Esophagus muscularis mucosa (tissue), 4 donors: ENCODE results near the gene CD72. TPM values are rescaled to one million over a fixed set of nuclear protein-coding genes. Genes with fewer than 3 reads are reported as not detected.
"Not testable (repeated sequence)": the region's sequence is repeated elsewhere in the genome, so short reads cannot be mapped to it uniquely, and the experiment has no call there.

Source experiments
- DNase-seq: peaks from one replicate; pipeline ENCODE4 v3.0.0-alpha.2; 2017; ENCODE audit errors: extremely low spot score
- H3K27ac ChIP-seq, 4 donors: fragments of 200-600 bp; sonication (generic); replicated peaks in 1 of 4; 1 replicate in 3 of 4; 2 replicates in 1 of 4; pipeline ENCODE4 v1.5.1; 2016 to 2019; ENCODE audit warnings: mild to moderate bottlenecking in 1 of 4
- H3K27me3 ChIP-seq, 4 donors: fragments of 200-600 bp; sonication (generic); one replicate each; pipeline versions ENCODE4 v1.5.1 to v1.6.0; 2016 to 2019
- H3K36me3 ChIP-seq, 4 donors: fragments of 200-600 bp; sonication (generic); one replicate each; pipeline ENCODE4 v1.5.1; 2016 to 2019
- H3K4me1 ChIP-seq, 4 donors: fragments of 200-600 bp; sonication (generic); one replicate each; pipeline ENCODE4 v1.5.1; 2016 to 2019
- H3K4me3 ChIP-seq, 4 donors: fragments of 200-600 bp; sonication (generic); 1 replicate in 2 of 4; 2 replicates in 2 of 4; pipeline ENCODE4 v1.5.1; 2016 to 2019; ENCODE audit warnings: mild to moderate bottlenecking in 4 of 4, moderate library complexity in 1 of 4
- H3K9me3 ChIP-seq, 4 donors: fragments of 200-600 bp; sonication (generic); 1 replicate in 3 of 4; 2 replicates in 1 of 4; pipeline ENCODE4 v1.5.1; 2016 to 2019
- EP300 ChIP-seq: sonication (generic); formaldehyde crosslinking; IDR thresholded peaks from one replicate; pipeline ENCODE4 v1.6.1; 2017; ENCODE audit warnings: antibody characterized with exemption
- POLR2A ChIP-seq: fragments of 450-650 bp; IDR thresholded peaks from one replicate; pipeline ENCODE4 v1.6.1; 2017; ENCODE audit warnings: antibody characterized with exemption, moderate library complexity, mild to moderate bottlenecking, low read depth
- POLR2AphosphoS5 ChIP-seq, 2 donors: sonication (generic); formaldehyde crosslinking; IDR thresholded peaks; one replicate each; pipeline ENCODE4 v1.6.1; 2017; ENCODE audit warnings: antibody characterized with exemption in 2 of 2
- WGBS: methylation state at CpG from one replicate; pipeline ENCODE4 v1.1.5; 2018; 5-methylcytosine and 5-hydroxymethylcytosine counted together
- intact Hi-C: fragments of 100-400 bp; cut with DNase I; formaldehyde crosslinking; loops from one replicate; pipeline ENCODE4 v1.15.1; 2023
- total RNA-seq, 4 donors: library from RNA; depleted of rRNA; stranded (reverse); fragments of >200 nt; gene quantifications; one replicate each; pipeline versions ENCODE4 v1.1.0 to v1.2.1, GENCODE V29; 2016
- TF ChIP-seq, protein P1 (sequence below), 3 experiments: fragments of 200-600 bp in 2 of 3; fragments of 450-650 bp in 1 of 3; sonication (generic) in 2 of 3; IDR thresholded peaks; one replicate each; pipeline ENCODE4 v1.5.1; 2017 to 2019; ENCODE audit warnings: antibody characterized with exemption in 3 of 3, mild to moderate bottlenecking in 2 of 3, moderate library complexity in 1 of 3

CD72 gene
- total RNA-seq, 4 donors from 2014 or later, result 1.4 to 2.2 TPM; not detected in 2

GRCh38 chr9:35579659-35580227 lies 38.5 kb downstream of the CD72 start:
- intact Hi-C loops, DNase-seq, H3K27ac ChIP-seq, H3K27me3 ChIP-seq, H3K4me1 ChIP-seq, H3K36me3 ChIP-seq, H3K4me3 ChIP-seq: not testable (repeated sequence)
- H3K9me3 ChIP-seq, result peaks cover 0 to 16% (median 7%) of the 10 kb centered on the region in 4 donors
- WGBS, result 87% methylated on average over 1 of the region's 1 CpG

DNA sequence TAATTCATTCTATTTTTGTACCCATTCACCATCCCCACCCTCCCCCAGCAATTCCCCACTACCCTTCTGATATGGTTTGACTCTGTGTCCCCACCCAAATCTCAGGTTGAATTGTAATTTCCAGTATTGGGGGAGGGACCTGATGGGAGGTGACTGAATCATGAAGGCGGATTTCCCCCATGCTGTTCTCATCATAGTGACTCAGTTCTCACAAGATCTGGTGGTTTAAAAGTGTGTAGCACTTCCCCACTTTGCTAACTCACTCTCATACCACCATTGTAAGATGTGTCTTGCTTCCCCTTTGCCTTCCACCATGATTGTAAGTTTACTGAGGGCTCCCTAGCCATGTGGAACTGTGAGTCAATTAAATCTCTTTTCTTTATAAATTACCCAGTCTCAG lies 39.1 kb downstream of the CD72 start:
- Histone ChIP-seq H3K4me1 (no peaks in the 10 kb centered on the region), H3K27me3 (no peaks in the 10 kb centered on the region), H3K9me3 (peaks cover 0 to 16% (median 7%) of the 10 kb centered on the region in 4 donors), H3K4me3 (no peak overlapping the region), H3K36me3 (no peaks in the 10 kb centered on the region), H3K27ac (no peak overlapping the region)
- 100% methylated on average over 1 of the region's 1 CpG for WGBS
- DNase-seq, result no peak
- no peak for TF ChIP-seq POLR2AphosphoS5 (IDR thresholded peaks at IDR 0.05)
- TF ChIP-seq, protein P1, sequence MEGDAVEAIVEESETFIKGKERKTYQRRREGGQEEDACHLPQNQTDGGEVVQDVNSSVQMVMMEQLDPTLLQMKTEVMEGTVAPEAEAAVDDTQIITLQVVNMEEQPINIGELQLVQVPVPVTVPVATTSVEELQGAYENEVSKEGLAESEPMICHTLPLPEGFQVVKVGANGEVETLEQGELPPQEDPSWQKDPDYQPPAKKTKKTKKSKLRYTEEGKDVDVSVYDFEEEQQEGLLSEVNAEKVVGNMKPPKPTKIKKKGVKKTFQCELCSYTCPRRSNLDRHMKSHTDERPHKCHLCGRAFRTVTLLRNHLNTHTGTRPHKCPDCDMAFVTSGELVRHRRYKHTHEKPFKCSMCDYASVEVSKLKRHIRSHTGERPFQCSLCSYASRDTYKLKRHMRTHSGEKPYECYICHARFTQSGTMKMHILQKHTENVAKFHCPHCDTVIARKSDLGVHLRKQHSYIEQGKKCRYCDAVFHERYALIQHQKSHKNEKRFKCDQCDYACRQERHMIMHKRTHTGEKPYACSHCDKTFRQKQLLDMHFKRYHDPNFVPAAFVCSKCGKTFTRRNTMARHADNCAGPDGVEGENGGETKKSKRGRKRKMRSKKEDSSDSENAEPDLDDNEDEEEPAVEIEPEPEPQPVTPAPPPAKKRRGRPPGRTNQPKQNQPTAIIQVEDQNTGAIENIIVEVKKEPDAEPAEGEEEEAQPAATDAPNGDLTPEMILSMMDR (IDR thresholded peaks at IDR 0.05), result no peak
- TF ChIP-seq POLR2A, result no peak
- no peak for TF ChIP-seq EP300
- intact Hi-C loops, result no loop called here

DNA sequence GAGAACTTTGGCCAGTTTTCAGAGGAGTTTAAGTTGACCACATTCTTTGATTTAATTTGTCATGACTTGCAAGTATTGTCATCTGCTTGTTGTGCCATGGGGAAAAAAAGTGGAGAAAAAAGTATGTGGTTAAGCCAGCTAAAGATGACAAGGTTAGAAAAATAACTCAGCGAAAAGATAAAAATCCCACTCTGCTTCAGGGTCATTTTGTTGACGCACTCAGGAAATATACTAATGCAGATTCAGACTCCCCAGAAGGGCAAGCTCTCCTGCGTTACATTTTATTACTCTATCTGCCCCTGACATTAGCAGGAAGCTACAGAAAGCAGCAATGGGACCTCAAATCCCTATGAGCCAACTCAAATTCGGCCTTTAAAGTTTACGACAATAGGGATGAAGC lies 40.7 kb downstream of the CD72 start:
- Histone ChIP-seq H3K9me3 (peaks cover 0 to 16% (median 7%) of the 10 kb centered on the region in 4 donors), H3K4me1 (no peaks in the 10 kb centered on the region), H3K27ac (no peak overlapping the region), H3K4me3 (no peak overlapping the region), H3K27me3 (no peaks in the 10 kb centered on the region), H3K36me3 (no peaks in the 10 kb centered on the region)
- no peak for DNase-seq
- no peak for TF ChIP-seq POLR2AphosphoS5 (IDR thresholded peaks at IDR 0.05)
- TF ChIP-seq EP300, result no peak
- no peak for TF ChIP-seq POLR2A
- TF ChIP-seq, protein P1 (IDR thresholded peaks at IDR 0.05), result no peak
- 95% methylated on average over 5 of the region's 5 CpGs for WGBS
- intact Hi-C loops, result no loop called here

DNA sequence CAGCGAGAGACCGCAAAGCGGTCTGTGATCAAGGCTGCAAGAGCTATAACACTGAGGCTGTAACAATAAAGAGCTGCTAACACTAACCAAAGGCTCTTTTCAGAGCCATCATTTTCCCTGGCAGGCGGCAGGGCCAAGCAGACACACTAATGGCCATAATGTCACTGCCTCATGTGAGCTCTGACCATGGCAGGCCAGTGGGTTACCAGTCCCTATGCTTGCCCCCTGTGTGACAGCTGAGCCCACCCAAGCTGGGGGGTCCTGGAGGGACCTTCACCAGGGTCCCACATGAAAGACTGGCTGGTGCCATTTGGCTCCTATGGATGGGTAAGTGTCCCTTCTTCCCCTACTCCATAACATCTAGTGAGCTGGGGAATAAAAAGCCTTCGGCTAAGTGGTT lies 42.7 kb downstream of the CD72 start:
- Histone ChIP-seq H3K36me3 (no peaks in the 10 kb centered on the region), H3K4me1 (no peaks in the 10 kb centered on the region), H3K27ac (no peak overlapping the region), H3K4me3 (no peak overlapping the region), H3K27me3 (no peaks in the 10 kb centered on the region), H3K9me3 (peaks cover 0 to 13% (median 6%) of the 10 kb centered on the region in 4 donors)
- TF ChIP-seq POLR2A (no peak), EP300 (no peak), POLR2AphosphoS5 (IDR thresholded peaks at IDR 0.05) (no peak)
- TF ChIP-seq, protein P1 (IDR thresholded peaks at IDR 0.05), result no peak
- intact Hi-C loops, result no loop called here
- no peak for DNase-seq
- 87% methylated on average over 5 of the region's 5 CpGs for WGBS

DNA sequence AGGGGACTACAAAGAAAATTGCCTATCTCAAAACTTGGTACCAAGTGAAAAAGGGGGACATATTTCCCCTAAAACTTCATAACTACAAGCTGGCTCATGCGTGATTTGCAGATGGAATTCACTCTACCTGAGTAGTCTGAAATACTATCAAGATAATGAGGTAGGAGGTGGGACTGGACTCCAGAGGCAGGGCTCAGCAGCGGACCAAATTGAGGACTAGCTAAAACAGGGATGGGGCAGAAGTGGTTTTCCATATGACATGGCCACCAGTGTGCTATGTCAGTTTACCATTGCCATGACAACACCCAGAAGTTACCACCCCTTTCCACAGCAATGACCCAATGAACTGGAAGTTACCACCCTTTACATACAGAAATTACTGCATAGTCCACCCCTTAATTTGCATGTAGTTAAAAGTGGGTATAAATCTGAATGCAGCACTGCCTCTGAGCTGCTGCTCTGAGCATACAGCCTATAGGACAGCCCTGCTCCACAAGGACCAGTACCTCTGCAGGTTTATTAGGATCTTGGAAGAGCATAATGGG lies 43.6 kb downstream of the CD72 start:
- Histone ChIP-seq H3K4me1 (no peaks in the 10 kb centered on the region), H3K27me3 (no peaks in the 10 kb centered on the region), H3K9me3 (peaks cover 0 to 5% (median 0%) of the 10 kb centered on the region in 4 donors), H3K36me3 (no peaks in the 10 kb centered on the region), H3K4me3 (no peak overlapping the region), H3K27ac (no peak overlapping the region)
- DNase-seq, result no peak
- intact Hi-C loops, result no loop called here
- no peak for TF ChIP-seq POLR2A
- no peak for TF ChIP-seq POLR2AphosphoS5 (IDR thresholded peaks at IDR 0.05)
- TF ChIP-seq EP300, result no peak
- TF ChIP-seq, protein P1 (IDR thresholded peaks at IDR 0.05), result no peak
- 86% methylated on average over 2 of the region's 2 CpGs for WGBS
